Measurements from ENCODE around the gene CLEC4G. TPM values are rescaled to one million over a fixed set of nuclear protein-coding genes. Genes with fewer than 3 reads are reported as not detected.
A peak's percentile ranks its signal among the peaks of the same experiment; 100 is the strongest.
"Not testable (repeated sequence)": the region's sequence is repeated elsewhere in the genome, so short reads cannot be mapped to it uniquely, and the experiment has no call there.

The CLEC4G gene
- total and polyA plus RNA-seq, 3 experiments from 2014 or later, result not detected

DNA sequence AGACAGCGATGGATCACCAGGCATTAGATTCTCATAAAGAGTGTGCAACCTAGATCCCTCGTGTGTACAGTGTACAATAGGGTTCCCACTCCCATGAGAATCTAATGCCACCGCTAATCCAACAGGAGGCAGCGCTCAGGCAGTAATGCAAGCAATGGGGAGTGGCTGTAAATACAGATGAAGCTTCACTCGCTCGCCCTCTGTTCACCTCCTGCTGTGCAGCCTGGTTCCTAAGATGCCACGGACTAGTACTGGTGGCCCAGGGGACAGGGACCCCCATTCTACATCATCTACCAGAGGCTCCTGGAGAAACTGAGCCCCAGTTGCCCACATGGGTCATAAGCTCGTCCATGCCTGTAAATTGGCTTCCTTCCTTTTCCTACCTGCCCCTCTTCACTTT lies 39.2 kb upstream of the CLEC4G start:
- H3K27ac ChIP-seq (ENCODE audit: low read depth, low read length), result no peak overlapping the region
- no peak overlapping the region for H3K27ac Mint-ChIP-seq
- H3K4me3 ChIP-seq (ENCODE audit: low read length), result no peak overlapping the region
- no peaks in the 10 kb centered on the region for H3K36me3 ChIP-seq (ENCODE audit: insufficient read depth, low read length)
- ChIA-PET CTCF (interaction anchor here (1.8 kb wide), 1 partner anchor 90 kb away, joined by 4 read pairs; the partner anchor contains the start of gene TRAPPC5), POLR2A (no interaction called here)
- no peaks in the 10 kb centered on the region for H3K36me3 Mint-ChIP-seq
- no peak for DNase-seq
- no peaks in the 10 kb centered on the region for H3K27me3 ChIP-seq (ENCODE audit: insufficient read depth, low read length, poor library complexity, severe bottlenecking)
- H3K9me3 Mint-ChIP-seq, result no peaks in the 10 kb centered on the region
- H3K27me3 Mint-ChIP-seq, result peaks cover 3 to 7% of the 10 kb centered on the region in 2 donors
- no peak overlapping the region for H3K4me3 Mint-ChIP-seq
- H3K4me1 ChIP-seq (ENCODE audit: insufficient read depth, low read length), result peaks cover 16% of the 10 kb centered on the region
- H3K4me1 Mint-ChIP-seq, result peaks cover 13 to 24% (median 21%) of the 10 kb centered on the region in 3 donors
- no peaks in the 10 kb centered on the region for H3K9me3 ChIP-seq (ENCODE audit: low read length)

GRCh38 chr19:7769171-7769570 lies 37.3 kb upstream of the CLEC4G start:
- Histone ChIP-seq H3K9me3 (ENCODE audit: low read length) (no peaks in the 10 kb centered on the region), H3K27me3 (ENCODE audit: insufficient read depth, low read length, poor library complexity, severe bottlenecking) (no peaks in the 10 kb centered on the region), H3K4me1 (ENCODE audit: insufficient read depth, low read length) (peaks cover 16% of the 10 kb centered on the region), H3K27ac (ENCODE audit: low read depth, low read length) (no peak overlapping the region), H3K36me3 (ENCODE audit: insufficient read depth, low read length) (no peaks in the 10 kb centered on the region), H3K4me3 (ENCODE audit: low read length) (no peak overlapping the region)
- Mint-ChIP-seq H3K9me3 (no peaks in the 10 kb centered on the region), H3K4me3 (no peak overlapping the region), H3K4me1 (peaks cover 13 to 24% (median 21%) of the 10 kb centered on the region in 3 donors), H3K36me3 (no peaks in the 10 kb centered on the region), H3K27me3 (peaks cover 1 to 4% of the 10 kb centered on the region in 2 donors), H3K27ac (peak overlapping the region in 1 of 8 donors; percentile 51)
- CTCF ChIA-PET, result no interaction called here
- DNase-seq, result no peak
- POLR2A ChIA-PET, result no interaction called here

- ChIA-PET POLR2A (no interaction called here), CTCF (interaction anchor here (1.1 kb wide), 1 partner anchor 86 kb away, joined by 3 read pairs; the partner anchor contains the start of gene TRAPPC5)
- Histone ChIP-seq H3K4me3 (ENCODE audit: low read length) (no peak overlapping the region), H3K36me3 (ENCODE audit: insufficient read depth, low read length) (no peaks in the 10 kb centered on the region), H3K27ac (ENCODE audit: low read depth, low read length) (no peak overlapping the region), H3K9me3 (ENCODE audit: low read length) (no peaks in the 10 kb centered on the region), H3K4me1 (ENCODE audit: insufficient read depth, low read length) (peaks cover 6% of the 10 kb centered on the region), H3K27me3 (ENCODE audit: insufficient read depth, low read length, poor library complexity, severe bottlenecking) (no peaks in the 10 kb centered on the region)
- no peak overlapping the region for H3K27ac Mint-ChIP-seq
- peaks cover 6 to 13% (median 11%) of the 10 kb centered on the region in 3 donors for H3K4me1 Mint-ChIP-seq
- DNase-seq, result no peak
- H3K27me3 Mint-ChIP-seq, result peaks cover 6 to 13% of the 10 kb centered on the region in 2 donors
- no peaks in the 10 kb centered on the region for H3K9me3 Mint-ChIP-seq
- H3K36me3 Mint-ChIP-seq, result peaks cover 0 to 2% (median 0%) of the 10 kb centered on the region in 3 donors
- no peak overlapping the region for H3K4me3 Mint-ChIP-seq
Observed at GRCh38 chr19:7767487-7767886, 35.6 kb upstream of the CLEC4G start.

DNA sequence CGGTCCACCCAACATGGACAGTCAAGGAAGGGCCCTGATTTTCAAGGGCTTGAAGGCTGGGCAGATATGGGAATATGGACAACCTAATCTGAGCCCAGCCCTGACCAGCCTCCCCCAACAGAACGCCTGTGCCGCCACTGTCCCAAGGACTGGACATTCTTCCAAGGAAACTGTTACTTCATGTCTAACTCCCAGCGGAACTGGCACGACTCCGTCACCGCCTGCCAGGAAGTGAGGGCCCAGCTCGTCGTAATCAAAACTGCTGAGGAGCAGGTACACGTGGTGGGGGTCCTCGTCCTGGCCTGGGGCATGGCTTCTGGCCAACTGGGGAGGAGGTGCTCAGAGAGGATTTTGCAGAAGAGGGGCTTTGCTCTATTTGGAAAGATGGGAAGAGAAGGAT lies 34.6 kb upstream of the CLEC4G start:
- Mint-ChIP-seq H3K4me3 (no peak overlapping the region), H3K27me3 (peaks cover 7 to 18% of the 10 kb centered on the region in 2 donors), H3K4me1 (peaks cover 0 to 5% (median 4%) of the 10 kb centered on the region in 3 donors), H3K27ac (no peak overlapping the region), H3K9me3 (no peaks in the 10 kb centered on the region), H3K36me3 (peaks cover 0 to 6% (median 0%) of the 10 kb centered on the region in 3 donors)
- H3K4me1 ChIP-seq (ENCODE audit: insufficient read depth, low read length), result no peaks in the 10 kb centered on the region
- POLR2A ChIA-PET, result no interaction called here
- H3K9me3 ChIP-seq (ENCODE audit: low read length), result no peaks in the 10 kb centered on the region
- H3K36me3 ChIP-seq (ENCODE audit: insufficient read depth, low read length), result no peaks in the 10 kb centered on the region
- H3K27me3 ChIP-seq (ENCODE audit: insufficient read depth, low read length, poor library complexity, severe bottlenecking), result no peaks in the 10 kb centered on the region
- no peak overlapping the region for H3K4me3 ChIP-seq (ENCODE audit: low read length)
- DNase-seq, result no peak
- no peak overlapping the region for H3K27ac ChIP-seq (ENCODE audit: low read depth, low read length)
- CTCF ChIA-PET, result interaction anchor here (1.0 kb wide), 1 partner anchor 198 kb away, joined by 3 read pairs; no protein-coding TSS in a partner anchor

- H3K9me3 Mint-ChIP-seq; H3K36me3 ChIP-seq (ENCODE audit: insufficient read depth, low read length); H3K4me3 Mint-ChIP-seq; H3K4me1 Mint-ChIP-seq; H3K27ac ChIP-seq (ENCODE audit: low read depth, low read length); DNase-seq; H3K36me3 Mint-ChIP-seq; H3K4me1 ChIP-seq (ENCODE audit: insufficient read depth, low read length); CTCF ChIA-PET; H3K9me3 ChIP-seq (ENCODE audit: low read length); POLR2A ChIA-PET; H3K27me3 ChIP-seq (ENCODE audit: insufficient read depth, low read length, poor library complexity, severe bottlenecking); H3K4me3 ChIP-seq (ENCODE audit: low read length): not testable (repeated sequence)
- Mint-ChIP-seq H3K27ac (peak overlapping the region in 1 of 8 donors; percentile 54), H3K27me3 (peaks cover 11 to 23% of the 10 kb centered on the region in 2 donors)
Observed at GRCh38 chr19:7765043-7765442, 33.1 kb upstream of the CLEC4G start.

- H3K27ac ChIP-seq (ENCODE audit: low read depth, low read length); DNase-seq; POLR2A ChIA-PET; H3K4me3 ChIP-seq (ENCODE audit: low read length); H3K9me3 Mint-ChIP-seq; H3K36me3 ChIP-seq (ENCODE audit: insufficient read depth, low read length); H3K9me3 ChIP-seq (ENCODE audit: low read length); H3K27ac Mint-ChIP-seq; H3K4me3 Mint-ChIP-seq; CTCF ChIA-PET; H3K27me3 ChIP-seq (ENCODE audit: insufficient read depth, low read length, poor library complexity, severe bottlenecking); H3K4me1 Mint-ChIP-seq; H3K4me1 ChIP-seq (ENCODE audit: insufficient read depth, low read length): not testable (repeated sequence)
- Mint-ChIP-seq H3K27me3 (peaks cover 11 to 23% of the 10 kb centered on the region in 2 donors), H3K36me3 (peaks cover 0 to 14% (median 4%) of the 10 kb centered on the region in 3 donors)
Observed at GRCh38 chr19:7764157-7764556, 32.2 kb upstream of the CLEC4G start.

DNA sequence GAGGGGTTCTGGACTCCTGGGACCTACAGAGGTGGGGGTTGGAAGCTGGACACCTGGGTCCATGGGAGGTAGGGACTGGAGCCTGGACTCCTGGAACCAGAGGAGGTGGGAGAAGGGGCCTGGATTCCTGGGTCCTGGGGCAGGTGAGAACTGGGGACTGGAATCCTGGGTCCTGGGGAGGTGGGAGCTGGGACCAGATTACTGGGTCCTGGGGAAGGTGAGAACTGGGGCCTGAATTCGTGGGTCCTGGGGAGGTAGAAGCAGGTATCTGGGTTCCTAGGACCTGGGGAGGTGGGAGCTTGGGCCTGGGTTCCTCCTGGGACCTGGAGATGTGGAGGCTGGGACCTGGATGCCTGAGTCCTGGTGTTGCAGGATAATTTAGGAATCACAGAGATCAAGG lies 31.8 kb upstream of the CLEC4G start:
- DNase-seq, result no peak
- H3K4me3 ChIP-seq (ENCODE audit: low read length), result no peak overlapping the region
- no peaks in the 10 kb centered on the region for H3K9me3 ChIP-seq (ENCODE audit: low read length)
- no peaks in the 10 kb centered on the region for H3K4me1 ChIP-seq (ENCODE audit: insufficient read depth, low read length)
- Mint-ChIP-seq H3K36me3 (peaks cover 0 to 16% (median 4%) of the 10 kb centered on the region in 3 donors), H3K4me1 (no peaks in the 10 kb centered on the region), H3K9me3 (peaks cover 10 to 14% (median 13%) of the 10 kb centered on the region in 5 donors), H3K27me3 (peaks cover 11 to 23% of the 10 kb centered on the region in 2 donors), H3K27ac (peak overlapping the region in 1 of 8 donors; percentile 17), H3K4me3 (no peak overlapping the region)
- H3K36me3 ChIP-seq (ENCODE audit: insufficient read depth, low read length), result no peaks in the 10 kb centered on the region
- CTCF ChIA-PET, result no interaction called here
- no peaks in the 10 kb centered on the region for H3K27me3 ChIP-seq (ENCODE audit: insufficient read depth, low read length, poor library complexity, severe bottlenecking)
- no peak overlapping the region for H3K27ac ChIP-seq (ENCODE audit: low read depth, low read length)
- POLR2A ChIA-PET, result no interaction called here

- DNase-seq, result no peak
- Histone ChIP-seq H3K27ac (ENCODE audit: low read depth, low read length) (no peak within 1 kb of the TSS), H3K4me1 (ENCODE audit: insufficient read depth, low read length) (no peaks in the 10 kb centered on the region), H3K27me3 (ENCODE audit: insufficient read depth, low read length, poor library complexity, severe bottlenecking) (no peaks in the 10 kb centered on the region), H3K4me3 (ENCODE audit: low read length) (no peak within 1 kb of the TSS), H3K36me3 (ENCODE audit: insufficient read depth, low read length) (no peaks in the 10 kb centered on the region), H3K9me3 (ENCODE audit: low read length) (no peaks in the 10 kb centered on the region)
- Mint-ChIP-seq H3K27me3 (peaks cover 10 to 27% of the 10 kb centered on the region in 2 donors), H3K9me3 (peaks cover 17 to 21% (median 20%) of the 10 kb centered on the region in 5 donors), H3K4me3 (no peak within 1 kb of the TSS), H3K36me3 (peaks cover 1 to 20% (median 4%) of the 10 kb centered on the region in 3 donors), H3K27ac (peak within 1 kb of the TSS in 1 of 8 donors; percentile 17), H3K4me1 (no peaks in the 10 kb centered on the region)
- ChIA-PET POLR2A (no interaction called here), CTCF (no interaction called here)
Observed at GRCh38 chr19:7762719-7763293, 30.9 kb upstream of the CLEC4G start, which contains the start of gene CLEC4M. Gene CLEC4M (plus strand): TSS chr19:7763243. CDS start chr19:7763267, 24 bp downstream.
